Spinal cord (tissue), 10 donors: Measurements from ENCODE around the gene PPFIBP1. TPM values are rescaled to one million over a fixed set of nuclear protein-coding genes. Genes with fewer than 3 reads are reported as not detected.
A peak's percentile ranks its signal among the peaks of the same experiment; 100 is the strongest.

Experiments
- DNase-seq, 6 donors: peaks; one replicate each; pipeline versions ENCODE4 v3.0.0 to v3.0.0-alpha.2; 2013 to 2015; ENCODE audit warnings: low spot score in 6 of 6, low read depth in 4 of 6
- H3K27ac ChIP-seq: one replicate; pipeline ENCODE4 v1.5.1; 2013; ENCODE audit warnings: low read depth, low read length, control low read depth
- H3K27me3 ChIP-seq: one replicate; pipeline ENCODE4 v1.6.1; 2013; ENCODE audit warnings: low read length; ENCODE audit not compliant: control insufficient read depth, insufficient read depth
- H3K36me3 ChIP-seq: one replicate; pipeline ENCODE4 v1.6.1; 2013; ENCODE audit warnings: low read length; ENCODE audit not compliant: control insufficient read depth, insufficient read depth
- H3K4me1 ChIP-seq: one replicate; pipeline ENCODE4 v1.6.1; 2013; ENCODE audit warnings: low read length; ENCODE audit not compliant: control insufficient read depth, insufficient read depth
- H3K4me3 ChIP-seq: one replicate; pipeline ENCODE4 v1.5.1; 2013; ENCODE audit warnings: low read depth, low read length, control low read depth
- H3K9me3 ChIP-seq: one replicate; pipeline ENCODE4 v1.6.1; 2013; ENCODE audit warnings: low read length; ENCODE audit not compliant: control insufficient read depth, insufficient read depth
- WGBS: methylation state at CpG from one replicate; pipeline ENCODE4 v1.1.5; 2013; ENCODE audit warnings: missing lambda C conversion rate; ENCODE audit not compliant: insufficient coverage; 5-methylcytosine and 5-hydroxymethylcytosine counted together
- polyA plus RNA-seq, 2 donors: library from polyadenylated mRNA; unstranded; fragments of 120-200 nt; gene quantifications; one replicate each; pipeline ENCODE4 v1.2.1, GENCODE V29; 2013; ENCODE audit not compliant: insufficient read length in 2 of 2
- total RNA-seq, 2 donors: library from RNA; depleted of rRNA in 1 of 2; stranded (reverse); fragments of 120-200 nt in 1 of 2; fragments of >200 nt in 1 of 2; gene quantifications; one replicate each; pipeline versions ENCODE4 v1.2.3 to v1.2.4, GENCODE V29; 2013 to 2014
- donor health status: healthy.

The PPFIBP1 gene
- total and polyA plus RNA-seq, 4 donors: 30.2 to 246 (median 83.7) TPM

DNA sequence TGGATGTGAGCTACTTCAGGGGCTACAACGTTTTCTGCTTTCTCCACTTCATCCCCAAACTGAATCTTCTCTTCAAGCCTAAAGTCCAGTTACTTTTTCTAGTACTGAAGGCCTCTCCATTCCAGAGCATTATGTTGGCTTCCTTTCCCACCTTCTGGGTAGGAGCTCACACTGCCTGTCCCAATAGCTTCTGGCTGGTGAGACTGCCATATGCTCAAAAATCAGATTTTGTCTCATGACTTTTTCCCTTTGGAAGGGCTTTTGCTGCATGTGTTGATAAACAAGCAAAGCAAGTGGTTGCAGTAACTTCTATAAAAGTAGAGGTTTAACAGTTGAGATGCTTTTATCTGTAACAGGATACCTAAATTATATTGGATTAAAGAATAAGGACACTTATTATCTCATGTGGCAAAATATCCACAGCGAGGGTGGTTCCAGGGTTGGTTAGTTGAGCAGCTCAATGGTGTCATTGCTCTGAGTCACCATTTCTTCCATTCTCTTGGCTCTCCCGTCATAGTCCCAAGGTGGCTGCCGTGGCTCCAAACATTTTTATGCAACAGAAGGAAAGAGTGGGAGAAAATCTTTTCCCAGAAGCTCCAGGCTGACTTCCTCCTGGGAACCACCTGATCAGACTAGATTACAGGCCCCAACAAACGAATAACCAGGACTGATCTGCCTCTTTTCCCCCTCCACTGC is 15.1 kb upstream of the PPFIBP1 start:
- Histone ChIP-seq H3K27ac (no peak overlapping the region), H3K27me3 (no peaks in the 10 kb centered on the region), H3K4me3 (no peak overlapping the region), H3K36me3 (no peaks in the 10 kb centered on the region), H3K4me1 (no peaks in the 10 kb centered on the region), H3K9me3 (no peaks in the 10 kb centered on the region)
- DNase-seq: peak in 1 of 6 donors; percentile 66
- WGBS: 68% methylated on average over 3 of the region's 5 CpGs

DNA sequence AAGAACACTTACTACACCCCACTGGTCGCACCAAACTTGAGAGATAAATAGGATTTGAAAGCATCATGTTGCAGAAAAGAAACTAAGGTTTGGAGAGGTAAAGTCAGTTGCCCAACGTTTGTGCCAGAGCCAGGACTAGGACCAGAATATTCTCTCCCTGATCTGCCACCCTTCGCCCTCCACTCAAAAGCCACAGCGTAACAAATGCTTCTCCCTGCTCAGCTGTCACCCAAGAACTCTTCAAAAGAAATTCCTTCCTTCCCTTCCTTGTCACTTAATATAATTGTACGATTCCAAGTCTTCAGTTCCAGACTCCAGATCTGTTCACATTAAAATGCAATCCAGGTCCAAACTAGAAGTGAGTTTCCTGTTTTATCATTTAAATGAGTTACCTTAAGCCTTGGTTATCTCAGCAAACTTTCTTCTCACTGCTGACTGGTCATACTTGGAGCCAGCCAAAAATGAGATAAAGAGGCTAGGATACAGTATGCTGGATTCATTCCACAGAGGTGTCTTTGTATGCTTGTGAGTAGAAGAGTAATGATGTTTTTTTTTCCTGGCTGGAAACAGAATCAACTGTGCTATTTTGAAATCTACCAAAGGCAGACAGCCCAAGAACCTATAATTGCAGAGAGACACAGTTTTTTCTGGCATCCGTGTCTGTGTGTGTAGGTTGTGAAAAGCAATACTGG is 12.8 kb upstream of the PPFIBP1 start:
- WGBS: 38% methylated on average over 2 of the region's 6 CpGs
- DNase-seq: peak in 4 of 6 donors; percentile 32 to 90 (median 56)
- no peaks in the 10 kb centered on the region for H3K9me3 ChIP-seq
- peak overlapping the region; percentile 36 for H3K27ac ChIP-seq
- no peaks in the 10 kb centered on the region for H3K4me1 ChIP-seq
- H3K27me3 ChIP-seq: no peaks in the 10 kb centered on the region
- no peaks in the 10 kb centered on the region for H3K36me3 ChIP-seq
- H3K4me3 ChIP-seq: no peak overlapping the region

DNA sequence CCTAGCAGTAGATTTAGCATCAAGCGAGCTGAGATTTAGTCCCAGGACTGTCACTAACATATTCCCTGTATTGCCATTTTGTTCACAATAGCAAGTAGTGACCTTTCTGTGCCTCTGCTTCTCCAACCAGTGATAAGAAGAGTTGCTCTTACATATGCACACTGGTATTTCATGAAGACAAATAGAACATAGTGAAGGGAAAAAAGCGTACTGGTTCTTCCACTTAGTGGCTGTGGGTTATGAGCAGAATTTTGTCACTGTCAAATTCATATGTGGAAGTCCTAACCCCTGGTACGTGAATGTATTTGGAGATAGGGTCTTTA is 12.3 kb upstream of the PPFIBP1 start:
- no peak overlapping the region for H3K4me3 ChIP-seq
- H3K4me1 ChIP-seq: no peaks in the 10 kb centered on the region
- no peaks in the 10 kb centered on the region for H3K36me3 ChIP-seq
- H3K27ac ChIP-seq: peak overlapping the region; percentile 36
- no peaks in the 10 kb centered on the region for H3K9me3 ChIP-seq
- DNase-seq: peak in 1 of 6 donors; percentile 21
- H3K27me3 ChIP-seq: no peaks in the 10 kb centered on the region
- 17% methylated on average over 1 of the region's 3 CpGs for WGBS

DNA sequence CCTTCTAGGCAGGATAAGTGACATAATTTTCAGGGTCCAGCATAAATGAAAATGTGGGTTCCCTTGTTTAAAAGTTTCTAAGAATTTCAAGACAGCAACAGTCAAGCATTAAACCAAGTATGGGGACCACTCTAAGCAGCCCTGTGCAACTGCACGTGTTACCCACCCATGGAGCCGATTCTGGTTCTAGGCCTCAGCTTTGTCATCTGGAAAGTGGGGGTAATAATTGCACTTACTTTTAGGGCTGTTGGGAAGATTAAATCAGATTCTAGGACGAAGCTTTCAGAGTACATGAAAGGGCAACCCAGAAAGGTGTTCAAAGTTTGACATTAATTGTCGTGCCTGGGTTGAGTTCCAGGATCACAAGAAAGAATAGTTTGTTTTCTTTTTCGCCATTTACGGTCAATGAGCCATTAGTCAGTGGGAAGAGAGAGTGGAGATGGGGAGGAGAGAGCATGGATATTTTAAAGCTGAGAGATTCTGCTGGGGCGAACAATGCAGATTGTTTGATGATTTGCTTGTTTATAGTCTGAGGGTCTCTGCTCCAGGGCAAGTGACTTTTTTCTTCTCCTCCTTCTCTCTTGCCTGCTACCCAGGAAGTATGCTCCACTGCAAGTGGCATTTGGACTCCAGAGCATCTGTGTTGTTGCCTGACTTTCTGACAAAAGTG is 10.7 kb upstream of the PPFIBP1 start:
- Histone ChIP-seq H3K27ac (no peak overlapping the region), H3K36me3 (no peaks in the 10 kb centered on the region), H3K4me1 (no peaks in the 10 kb centered on the region), H3K27me3 (no peaks in the 10 kb centered on the region), H3K9me3 (no peaks in the 10 kb centered on the region), H3K4me3 (no peak overlapping the region)
- DNase-seq: no peak
- WGBS: 73% methylated on average over 5 of the region's 7 CpGs

DNA sequence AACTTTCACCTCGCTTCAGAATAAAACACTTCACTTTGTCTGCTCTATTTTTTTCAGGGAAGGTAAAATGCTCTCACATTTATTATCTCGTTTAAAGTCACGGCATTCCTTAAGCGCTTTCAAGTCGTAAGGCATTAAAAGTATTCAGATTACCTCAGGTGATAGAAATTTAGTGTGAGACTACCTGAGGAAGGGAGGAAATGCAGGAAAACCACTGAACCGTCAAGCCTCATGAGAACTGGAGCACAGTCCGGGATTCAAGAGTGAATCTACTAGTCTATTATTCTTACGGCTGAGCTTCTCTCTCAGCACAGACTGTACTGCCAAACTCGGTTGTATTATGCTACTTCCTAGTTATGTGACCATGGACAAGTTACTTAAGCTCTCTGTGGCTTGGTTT is 8.3 kb upstream of the PPFIBP1 start:
- DNase-seq: no peak
- Histone ChIP-seq H3K9me3 (no peaks in the 10 kb centered on the region), H3K36me3 (no peaks in the 10 kb centered on the region), H3K27me3 (no peaks in the 10 kb centered on the region), H3K4me1 (no peaks in the 10 kb centered on the region), H3K27ac (no peak overlapping the region), H3K4me3 (no peak overlapping the region)
- 60% methylated on average over 1 of the region's 9 CpGs for whole genome bisulfite sequencing

DNA sequence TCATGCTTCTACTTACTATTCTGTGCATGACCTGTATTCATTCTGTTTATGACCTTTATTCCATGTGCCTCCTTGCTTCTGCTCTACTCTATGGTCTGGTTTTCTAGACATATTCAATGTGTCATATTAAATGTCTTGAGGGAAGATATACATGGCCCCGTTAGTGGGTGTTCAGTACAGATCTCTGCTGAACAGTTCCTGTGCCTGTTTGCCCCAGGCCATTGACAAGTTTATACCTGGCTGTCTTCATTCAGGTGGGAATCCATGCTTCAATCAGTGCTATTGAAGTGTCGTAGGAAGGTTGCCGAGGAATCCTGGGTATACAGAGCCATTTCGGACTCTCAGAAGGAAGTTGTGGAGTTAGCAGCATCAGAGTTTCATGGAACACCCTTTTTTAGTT is 7.4 kb upstream of the PPFIBP1 start:
- H3K4me3 ChIP-seq: no peak overlapping the region
- WGBS: no CpG with 5 or more reads among the region's 4 CpGs
- no peak for DNase-seq

DNA sequence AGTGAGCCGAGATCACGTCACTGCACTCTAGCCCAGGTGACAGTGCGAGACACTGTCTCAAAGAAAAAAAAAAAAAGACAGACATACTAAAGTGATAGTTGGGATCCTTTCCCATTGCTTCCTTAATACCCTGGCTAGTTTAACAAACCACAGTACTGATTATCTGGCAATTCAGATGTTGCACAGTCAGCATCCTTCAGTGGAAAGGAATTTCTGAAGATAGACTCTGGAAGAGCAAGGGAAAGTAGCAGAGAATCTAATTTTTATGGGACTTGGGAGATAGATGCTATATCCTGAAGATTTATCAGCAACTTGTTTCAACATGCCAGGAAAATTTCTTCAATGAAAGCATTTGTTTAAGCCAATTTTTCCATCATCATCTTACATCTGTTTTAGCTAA is 6.5 kb upstream of the PPFIBP1 start:
- WGBS: 93% methylated on average over 3 of the region's 3 CpGs
- Histone ChIP-seq H3K27me3 (no peaks in the 10 kb centered on the region), H3K4me3 (no peak overlapping the region), H3K27ac (no peak overlapping the region), H3K36me3 (no peaks in the 10 kb centered on the region), H3K4me1 (peaks cover 4% of the 10 kb centered on the region), H3K9me3 (no peaks in the 10 kb centered on the region)
- DNase-seq: no peak

More for the DNA sequence above, 7.4 kb upstream of the PPFIBP1 start:
- H3K27me3 ChIP-seq: no peaks in the 10 kb centered on the region
- H3K9me3 ChIP-seq: no peaks in the 10 kb centered on the region
- no peak overlapping the region for H3K27ac ChIP-seq
- no peaks in the 10 kb centered on the region for H3K36me3 ChIP-seq
- H3K4me1 ChIP-seq: peaks cover 4% of the 10 kb centered on the region

DNA sequence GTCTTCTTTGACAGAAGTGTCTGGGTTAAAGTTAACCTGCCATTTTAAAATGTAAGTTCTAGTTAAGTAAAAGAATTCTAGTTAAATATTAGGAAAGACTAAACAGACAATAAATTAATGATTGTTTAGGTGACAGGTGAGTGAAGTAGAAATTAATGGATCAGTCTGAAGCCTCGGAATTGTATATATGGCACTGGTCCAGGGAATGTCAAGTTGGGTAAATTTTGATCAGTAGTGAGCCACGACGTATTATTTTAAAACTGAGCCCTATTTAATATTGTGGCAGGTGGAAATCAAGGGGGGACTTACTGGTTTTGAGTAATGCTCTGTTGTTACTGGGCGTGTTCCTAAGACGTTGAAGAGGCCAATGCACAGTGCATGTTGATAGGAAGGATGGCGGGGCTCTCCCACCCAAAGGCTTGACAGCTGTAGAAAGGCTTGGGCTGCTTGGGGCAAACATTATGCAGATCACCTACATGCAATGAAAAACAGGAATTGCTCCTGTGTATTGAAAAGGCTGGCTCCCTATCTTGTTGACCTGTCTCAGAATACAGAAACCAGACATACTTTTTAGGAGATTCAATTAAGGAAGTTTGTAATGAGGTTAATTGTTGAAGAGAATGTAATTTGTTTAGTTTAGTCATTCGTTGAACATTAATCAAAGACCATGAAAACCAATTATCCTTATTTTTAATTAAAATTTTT is 5.9 kb upstream of the PPFIBP1 start:
- Histone ChIP-seq H3K9me3 (no peaks in the 10 kb centered on the region), H3K36me3 (no peaks in the 10 kb centered on the region), H3K4me1 (peaks cover 7% of the 10 kb centered on the region), H3K4me3 (no peak overlapping the region), H3K27ac (no peak overlapping the region), H3K27me3 (no peaks in the 10 kb centered on the region)
- no peak for DNase-seq
- WGBS: 87% methylated on average over 5 of the region's 7 CpGs

DNA sequence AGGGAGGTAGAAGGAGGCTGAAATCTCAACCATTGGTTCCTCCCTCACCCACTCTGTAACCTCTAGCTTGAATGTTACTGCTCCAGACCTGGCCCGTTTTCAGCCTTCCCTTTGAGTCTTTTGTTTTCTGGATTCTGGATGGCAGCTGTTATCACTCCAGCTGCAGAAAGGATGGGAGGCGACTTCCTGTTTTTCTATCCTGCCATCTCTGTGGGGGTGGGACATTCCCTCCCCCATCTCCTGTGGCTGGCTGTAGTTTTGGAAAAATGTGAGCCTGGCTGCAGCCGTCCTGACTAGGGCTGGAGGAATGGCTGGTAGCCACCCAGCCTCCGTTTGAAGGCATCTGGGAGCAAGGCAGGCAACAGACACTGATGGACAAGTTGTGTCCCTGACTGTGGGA is 2.9 kb upstream of the PPFIBP1 start:
- Histone ChIP-seq H3K4me3 (no peak overlapping the region), H3K4me1 (peaks cover 7% of the 10 kb centered on the region), H3K36me3 (no peaks in the 10 kb centered on the region), H3K27ac (no peak overlapping the region), H3K27me3 (no peaks in the 10 kb centered on the region), H3K9me3 (no peaks in the 10 kb centered on the region)
- WGBS: 46% methylated on average over 2 of the region's 4 CpGs
- peak in 1 of 6 donors; percentile 45 for DNase-seq
